HepG2 (cell line): Measurements from ENCODE around the gene MAN1C1. TPM values are rescaled to one million over a fixed set of nuclear protein-coding genes. Genes with fewer than 3 reads are reported as not detected.

Experiments used
- ATAC-seq: fragments of 200-7000 bp; cut with Tn5 transposase; 3 replicates; pipeline ENCODE4 v1.9.1; 2020; ENCODE audit warnings: mild to moderate bottlenecking, moderate library complexity
- BruUV-seq: library from RNA; stranded (reverse); fragments of 400-500 nt; replicated peaks from 2 replicates; lab custom pipeline; 2021; lab: Mats Ljungman, UMichigan
- CTCF ChIA-PET: fragments of 300-600 bp; formaldehyde crosslinking; extraction: SDS; loops from one replicate; lab custom pipeline; 2021; ENCODE audit warnings: low total read pairs, inconsistent platforms, low intra/inter-chr PET ratio; lab: Yijun Ruan, JAX
- POLR2A ChIA-PET: fragments of 350-600 bp; sonication (Branson Sonifier 250); formaldehyde crosslinking; loops from one replicate; lab custom pipeline; 2020; ENCODE audit warnings: antibody characterized with exemption, inconsistent platforms; lab: Yijun Ruan, JAX
- DNase-seq: peaks from one replicate; pipeline ENCODE4 v3.0.0-alpha.2; 2015; ENCODE audit warnings: low spot score
- FAIRE-seq: peaks from 3 replicates; lab custom pipeline; 2011; peaks lifted over from hg19 to GRCh38; lab: Jason Lieb, UNC
- H2AFZ ChIP-seq: one replicate; pipeline ENCODE4 v1.6.1; 2011; ENCODE audit warnings: low read length, inconsistent platforms
- H3K27ac ChIP-seq: fragments of 300-600 bp; 3 replicates; pipeline ENCODE4 v1.8.0; 2011; ENCODE audit warnings: mixed run types, mild to moderate bottlenecking, mixed read lengths, low read length, inconsistent platforms; ENCODE audit not compliant: insufficient read depth; ENCODE audit errors: extremely low read length
- H3K27me3 ChIP-seq, 2 experiments: fragments of 200-600 bp in 1 of 2; 2 replicates in 1 of 2; 3 replicates in 1 of 2; pipeline versions ENCODE4 v1.6.0 to v1.8.0; 2011; ENCODE audit warnings: low read length in 2 of 2, mild to moderate bottlenecking in 2 of 2, moderate library complexity in 2 of 2, inconsistent platforms in 1 of 2; ENCODE audit not compliant: insufficient read depth in 2 of 2, control insufficient read depth in 1 of 2
- H3K36me3 ChIP-seq, 2 experiments: fragments of 200-600 bp in 1 of 2; replicated peaks in 1 of 2; 2 replicates in 1 of 2; 3 replicates in 1 of 2; pipeline versions ENCODE4 v1.5.1 to v1.8.0; 2011; ENCODE audit warnings: low read length in 2 of 2, inconsistent platforms in 1 of 2; ENCODE audit not compliant: insufficient read depth in 2 of 2, control insufficient read depth in 1 of 2
- H3K4me1 ChIP-seq: 2 replicates; pipeline ENCODE4 v1.5.1; 2012; ENCODE audit warnings: low read length, inconsistent platforms; ENCODE audit not compliant: insufficient read depth
- H3K4me2 ChIP-seq: 2 replicates; pipeline ENCODE4 v1.6.0; 2011; ENCODE audit warnings: low read depth, low read length, inconsistent platforms
- H3K4me3 ChIP-seq, 3 experiments: fragments of 200-600 bp in 1 of 3; sonication (generic), shearing (Covaris generic) in 1 of 3; replicated peaks in 1 of 3; 2 replicates each; pipeline ENCODE4 v1.5.1; 2011 to 2016; ENCODE audit warnings: low read length in 3 of 3, inconsistent platforms in 2 of 3, low read depth in 2 of 3, mild to moderate bottlenecking in 2 of 3, control low read depth in 1 of 3, mixed read lengths in 1 of 3; ENCODE audit not compliant: insufficient read depth in 1 of 3
- H3K79me2 ChIP-seq: one replicate; pipeline ENCODE4 v1.6.1; 2011; ENCODE audit warnings: low read length, inconsistent platforms; ENCODE audit not compliant: insufficient read depth
- H3K9ac ChIP-seq: 2 replicates; pipeline ENCODE4 v1.6.0; 2011; ENCODE audit warnings: mild to moderate bottlenecking, low read depth, low read length, inconsistent platforms; ENCODE audit not compliant: insufficient read depth
- H3K9me3 ChIP-seq: 2 replicates; pipeline ENCODE4 v1.5.1; 2012; ENCODE audit warnings: mild to moderate bottlenecking, low read length
- H4K20me1 ChIP-seq: 2 replicates; pipeline ENCODE4 v1.6.0; 2011; ENCODE audit warnings: inconsistent platforms, mild to moderate bottlenecking, low read length, moderate library complexity; ENCODE audit not compliant: insufficient read depth
- ZNF296 ChIP-seq: sonication (generic); formaldehyde crosslinking; conservative IDR thresholded peaks from 2 replicates; pipeline ENCODE4 v1.5.0; 2020; ENCODE audit warnings: mild to moderate bottlenecking, missing genetic modification reagents
- ZNF451 ChIP-seq: sonication (generic); formaldehyde crosslinking; IDR thresholded peaks from 2 replicates; pipeline ENCODE4 v1.5.0; 2020; ENCODE audit warnings: mild to moderate bottlenecking, missing genetic modification reagents
- WGBS: methylation state at CpG from one replicate; pipeline ENCODE4 v1.1.6; 2017; ENCODE audit warnings: low lambda C conversion rate; 5-methylcytosine and 5-hydroxymethylcytosine counted together
- in situ Hi-C: cut with HindIII; loops from 2 replicates; pipeline ENCODE4 v1.10.0; 2017; ENCODE audit warnings: low pct_unique_long_range_greater_than_20kb; ENCODE audit not compliant: extremely low pct_ligation_motif_present
- intact Hi-C: fragments of 100-400 bp; cut with micrococcal nuclease; formaldehyde crosslinking; loops from one replicate; pipeline ENCODE4 v1.10.0; 2022; ENCODE audit not compliant: unreplicated experiment
- polyA plus RNA-seq, 8 experiments: library from polyadenylated mRNA; depleted of rRNA in 3 of 8; stranded (reverse) in 7 of 8; unstranded in 1 of 8; fragments of >200 nt; fragmentation: Illumina TruSeq in 4 of 8; extraction: Trizol in 4 of 8; gene quantifications; 2 replicates each; pipeline versions ENCODE4 v1.2.1 to v1.2.3, GENCODE V29; 2011 to 2016; ENCODE audit warnings: low read depth in 4 of 8, missing spikeins in 1 of 8, mixed read lengths in 1 of 8; ENCODE audit not compliant: insufficient read depth in 1 of 8
- total RNA-seq, 5 experiments: library from RNA; depleted of rRNA; stranded (reverse); fragments of >200 nt; fragmentation: Illumina TruSeq; extraction: Trizol; gene quantifications; 2 replicates each; pipeline ENCODE4 v1.2.3, GENCODE V29; 2016; ENCODE audit warnings: low read depth in 1 of 5
- TF ChIP-seq, protein P1 (sequence below): sonication (generic); formaldehyde crosslinking; IDR thresholded peaks from 2 replicates; pipeline ENCODE4 v1.5.1; 2020; ENCODE audit warnings: missing genetic modification reagents, mild to moderate bottlenecking, borderline replicate concordance
- TF ChIP-seq, protein P2 (sequence below): sonication (generic); formaldehyde crosslinking; IDR thresholded peaks from 2 replicates; pipeline ENCODE4 v1.8.1; 2022; ENCODE audit warnings: low read depth, mild to moderate bottlenecking, missing genetic modification reagents
- TF ChIP-seq, protein P3 (sequence below), 2 experiments: sonication (generic) in 1 of 2; formaldehyde crosslinking in 1 of 2; IDR thresholded peaks; 2 replicates each; pipeline versions ENCODE4 v1.6.1 to v1.9.0; 2014 to 2022; ENCODE audit warnings: antibody characterized with exemption in 1 of 2, borderline replicate concordance in 1 of 2, inconsistent platforms in 1 of 2, low read depth in 1 of 2, missing genetic modification reagents in 1 of 2
- TF ChIP-seq, protein P4 (sequence below): IDR thresholded peaks from 2 replicates; pipeline ENCODE4 v1.6.1; 2012; ENCODE audit warnings: low read length, improper control_type of control experiment
- TF ChIP-seq, protein P5 (sequence below): sonication (generic); formaldehyde crosslinking; conservative IDR thresholded peaks from 2 replicates; pipeline ENCODE4 v1.8.1; 2023; ENCODE audit warnings: missing genetic modification reagents

The MAN1C1 gene
- total and polyA plus RNA-seq, 2 of the 13 experiments (the other 11 are each of a cell fraction or from before 2014, with no cell fraction given): 0.18 to 0.49 TPM

DNA sequence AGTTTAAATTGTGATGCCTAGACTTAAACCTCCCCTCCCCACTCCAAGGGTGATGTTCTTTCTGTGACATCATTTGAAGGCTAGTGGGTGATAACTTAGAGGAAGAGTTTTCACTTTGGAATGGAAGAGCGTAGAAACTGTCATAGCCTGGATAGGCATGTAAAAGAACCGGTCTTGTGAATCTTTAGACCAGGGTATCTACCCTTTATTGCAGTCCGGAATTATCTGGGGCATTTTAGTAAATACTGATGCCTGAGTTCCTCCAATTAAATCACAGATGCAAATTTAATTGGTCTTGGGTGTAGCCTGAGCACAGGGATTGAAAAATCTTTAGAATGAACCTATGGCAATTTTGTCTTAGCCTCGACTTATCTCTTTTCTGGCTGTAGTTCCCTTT is 24.7 kb downstream of the MAN1C1 start:
- no peak overlapping the region for H3K4me3 ChIP-seq
- no peak overlapping the region for H2AFZ ChIP-seq
- intact Hi-C loops: no loop called here
- BruUV-seq: no TSS peak
- no peaks in the 10 kb centered on the region for H4K20me1 ChIP-seq
- ChIA-PET CTCF (no interaction called here), POLR2A (no interaction called here)
- no peaks in the 10 kb centered on the region for H3K79me2 ChIP-seq
- FAIRE-seq (no peak), ATAC-seq (no peak), DNase-seq (no peak)
- no peak overlapping the region for H3K27ac ChIP-seq
- in situ Hi-C loops: no loop called here
- no peaks in the 10 kb centered on the region for H3K36me3 ChIP-seq
- H3K4me1 ChIP-seq: no peaks in the 10 kb centered on the region
- no peaks in the 10 kb centered on the region for H3K9me3 ChIP-seq
- 40% methylated on average over 4 of the region's 4 CpGs for WGBS
- no peak overlapping the region for H3K4me2 ChIP-seq
- peaks cover 1 to 25% of the 10 kb centered on the region in 2 experiments; a peak in 3 of 5 replicates for H3K27me3 ChIP-seq
- H3K9ac ChIP-seq: no peak overlapping the region
- TF ChIP-seq, protein P1, sequence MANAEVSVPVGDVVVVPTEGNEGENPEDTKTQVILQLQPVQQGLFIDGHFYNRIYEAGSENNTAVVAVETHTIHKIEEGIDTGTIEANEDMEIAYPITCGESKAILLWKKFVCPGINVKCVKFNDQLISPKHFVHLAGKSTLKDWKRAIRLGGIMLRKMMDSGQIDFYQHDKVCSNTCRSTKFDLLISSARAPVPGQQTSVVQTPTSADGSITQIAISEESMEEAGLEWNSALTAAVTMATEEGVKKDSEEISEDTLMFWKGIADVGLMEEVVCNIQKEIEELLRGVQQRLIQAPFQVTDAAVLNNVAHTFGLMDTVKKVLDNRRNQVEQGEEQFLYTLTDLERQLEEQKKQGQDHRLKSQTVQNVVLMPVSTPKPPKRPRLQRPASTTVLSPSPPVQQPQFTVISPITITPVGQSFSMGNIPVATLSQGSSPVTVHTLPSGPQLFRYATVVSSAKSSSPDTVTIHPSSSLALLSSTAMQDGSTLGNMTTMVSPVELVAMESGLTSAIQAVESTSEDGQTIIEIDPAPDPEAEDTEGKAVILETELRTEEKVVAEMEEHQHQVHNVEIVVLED (CRISPR knock-in tag): no peak
- no peak for TF ChIP-seq ZNF296 (CRISPR knock-in tag)
- TF ChIP-seq, protein P2, sequence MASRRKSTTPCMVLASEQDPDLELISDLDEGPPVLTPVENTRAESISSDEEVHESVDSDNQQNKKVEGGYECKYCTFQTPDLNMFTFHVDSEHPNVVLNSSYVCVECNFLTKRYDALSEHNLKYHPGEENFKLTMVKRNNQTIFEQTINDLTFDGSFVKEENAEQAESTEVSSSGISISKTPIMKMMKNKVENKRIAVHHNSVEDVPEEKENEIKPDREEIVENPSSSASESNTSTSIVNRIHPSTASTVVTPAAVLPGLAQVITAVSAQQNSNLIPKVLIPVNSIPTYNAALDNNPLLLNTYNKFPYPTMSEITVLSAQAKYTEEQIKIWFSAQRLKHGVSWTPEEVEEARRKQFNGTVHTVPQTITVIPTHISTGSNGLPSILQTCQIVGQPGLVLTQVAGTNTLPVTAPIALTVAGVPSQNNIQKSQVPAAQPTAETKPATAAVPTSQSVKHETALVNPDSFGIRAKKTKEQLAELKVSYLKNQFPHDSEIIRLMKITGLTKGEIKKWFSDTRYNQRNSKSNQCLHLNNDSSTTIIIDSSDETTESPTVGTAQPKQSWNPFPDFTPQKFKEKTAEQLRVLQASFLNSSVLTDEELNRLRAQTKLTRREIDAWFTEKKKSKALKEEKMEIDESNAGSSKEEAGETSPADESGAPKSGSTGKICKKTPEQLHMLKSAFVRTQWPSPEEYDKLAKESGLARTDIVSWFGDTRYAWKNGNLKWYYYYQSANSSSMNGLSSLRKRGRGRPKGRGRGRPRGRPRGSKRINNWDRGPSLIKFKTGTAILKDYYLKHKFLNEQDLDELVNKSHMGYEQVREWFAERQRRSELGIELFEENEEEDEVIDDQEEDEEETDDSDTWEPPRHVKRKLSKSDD (CRISPR knock-in tag): no peak
- TF ChIP-seq, protein P3, sequence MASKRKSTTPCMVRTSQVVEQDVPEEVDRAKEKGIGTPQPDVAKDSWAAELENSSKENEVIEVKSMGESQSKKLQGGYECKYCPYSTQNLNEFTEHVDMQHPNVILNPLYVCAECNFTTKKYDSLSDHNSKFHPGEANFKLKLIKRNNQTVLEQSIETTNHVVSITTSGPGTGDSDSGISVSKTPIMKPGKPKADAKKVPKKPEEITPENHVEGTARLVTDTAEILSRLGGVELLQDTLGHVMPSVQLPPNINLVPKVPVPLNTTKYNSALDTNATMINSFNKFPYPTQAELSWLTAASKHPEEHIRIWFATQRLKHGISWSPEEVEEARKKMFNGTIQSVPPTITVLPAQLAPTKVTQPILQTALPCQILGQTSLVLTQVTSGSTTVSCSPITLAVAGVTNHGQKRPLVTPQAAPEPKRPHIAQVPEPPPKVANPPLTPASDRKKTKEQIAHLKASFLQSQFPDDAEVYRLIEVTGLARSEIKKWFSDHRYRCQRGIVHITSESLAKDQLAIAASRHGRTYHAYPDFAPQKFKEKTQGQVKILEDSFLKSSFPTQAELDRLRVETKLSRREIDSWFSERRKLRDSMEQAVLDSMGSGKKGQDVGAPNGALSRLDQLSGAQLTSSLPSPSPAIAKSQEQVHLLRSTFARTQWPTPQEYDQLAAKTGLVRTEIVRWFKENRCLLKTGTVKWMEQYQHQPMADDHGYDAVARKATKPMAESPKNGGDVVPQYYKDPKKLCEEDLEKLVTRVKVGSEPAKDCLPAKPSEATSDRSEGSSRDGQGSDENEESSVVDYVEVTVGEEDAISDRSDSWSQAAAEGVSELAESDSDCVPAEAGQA (IDR thresholded peaks at IDR 0.05; ENCODE audit: low read depth): no peak
- TF ChIP-seq, protein P3 (CRISPR knock-in tag; IDR thresholded peaks at IDR 0.05; ENCODE audit: borderline replicate concordance): no peak
- TF ChIP-seq ZNF451 (CRISPR knock-in tag): no peak
- TF ChIP-seq, protein P4, sequence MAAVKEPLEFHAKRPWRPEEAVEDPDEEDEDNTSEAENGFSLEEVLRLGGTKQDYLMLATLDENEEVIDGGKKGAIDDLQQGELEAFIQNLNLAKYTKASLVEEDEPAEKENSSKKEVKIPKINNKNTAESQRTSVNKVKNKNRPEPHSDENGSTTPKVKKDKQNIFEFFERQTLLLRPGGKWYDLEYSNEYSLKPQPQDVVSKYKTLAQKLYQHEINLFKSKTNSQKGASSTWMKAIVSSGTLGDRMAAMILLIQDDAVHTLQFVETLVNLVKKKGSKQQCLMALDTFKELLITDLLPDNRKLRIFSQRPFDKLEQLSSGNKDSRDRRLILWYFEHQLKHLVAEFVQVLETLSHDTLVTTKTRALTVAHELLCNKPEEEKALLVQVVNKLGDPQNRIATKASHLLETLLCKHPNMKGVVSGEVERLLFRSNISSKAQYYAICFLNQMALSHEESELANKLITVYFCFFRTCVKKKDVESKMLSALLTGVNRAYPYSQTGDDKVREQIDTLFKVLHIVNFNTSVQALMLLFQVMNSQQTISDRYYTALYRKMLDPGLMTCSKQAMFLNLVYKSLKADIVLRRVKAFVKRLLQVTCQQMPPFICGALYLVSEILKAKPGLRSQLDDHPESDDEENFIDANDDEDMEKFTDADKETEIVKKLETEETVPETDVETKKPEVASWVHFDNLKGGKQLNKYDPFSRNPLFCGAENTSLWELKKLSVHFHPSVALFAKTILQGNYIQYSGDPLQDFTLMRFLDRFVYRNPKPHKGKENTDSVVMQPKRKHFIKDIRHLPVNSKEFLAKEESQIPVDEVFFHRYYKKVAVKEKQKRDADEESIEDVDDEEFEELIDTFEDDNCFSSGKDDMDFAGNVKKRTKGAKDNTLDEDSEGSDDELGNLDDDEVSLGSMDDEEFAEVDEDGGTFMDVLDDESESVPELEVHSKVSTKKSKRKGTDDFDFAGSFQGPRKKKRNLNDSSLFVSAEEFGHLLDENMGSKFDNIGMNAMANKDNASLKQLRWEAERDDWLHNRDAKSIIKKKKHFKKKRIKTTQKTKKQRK: no peak
- TF ChIP-seq, protein P5, sequence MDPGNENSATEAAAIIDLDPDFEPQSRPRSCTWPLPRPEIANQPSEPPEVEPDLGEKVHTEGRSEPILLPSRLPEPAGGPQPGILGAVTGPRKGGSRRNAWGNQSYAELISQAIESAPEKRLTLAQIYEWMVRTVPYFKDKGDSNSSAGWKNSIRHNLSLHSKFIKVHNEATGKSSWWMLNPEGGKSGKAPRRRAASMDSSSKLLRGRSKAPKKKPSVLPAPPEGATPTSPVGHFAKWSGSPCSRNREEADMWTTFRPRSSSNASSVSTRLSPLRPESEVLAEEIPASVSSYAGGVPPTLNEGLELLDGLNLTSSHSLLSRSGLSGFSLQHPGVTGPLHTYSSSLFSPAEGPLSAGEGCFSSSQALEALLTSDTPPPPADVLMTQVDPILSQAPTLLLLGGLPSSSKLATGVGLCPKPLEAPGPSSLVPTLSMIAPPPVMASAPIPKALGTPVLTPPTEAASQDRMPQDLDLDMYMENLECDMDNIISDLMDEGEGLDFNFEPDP (CRISPR knock-in tag): no peak
